DMS 273 (cell line): Measurements from ENCODE around the gene LRP1.

ENCODE experiments used
- DNase-seq: peaks from one replicate; lab custom pipeline; 2025; ENCODE audit not compliant: unreplicated experiment; lab: John Stamatoyannopoulos, UW

The LRP1 gene

DNA sequence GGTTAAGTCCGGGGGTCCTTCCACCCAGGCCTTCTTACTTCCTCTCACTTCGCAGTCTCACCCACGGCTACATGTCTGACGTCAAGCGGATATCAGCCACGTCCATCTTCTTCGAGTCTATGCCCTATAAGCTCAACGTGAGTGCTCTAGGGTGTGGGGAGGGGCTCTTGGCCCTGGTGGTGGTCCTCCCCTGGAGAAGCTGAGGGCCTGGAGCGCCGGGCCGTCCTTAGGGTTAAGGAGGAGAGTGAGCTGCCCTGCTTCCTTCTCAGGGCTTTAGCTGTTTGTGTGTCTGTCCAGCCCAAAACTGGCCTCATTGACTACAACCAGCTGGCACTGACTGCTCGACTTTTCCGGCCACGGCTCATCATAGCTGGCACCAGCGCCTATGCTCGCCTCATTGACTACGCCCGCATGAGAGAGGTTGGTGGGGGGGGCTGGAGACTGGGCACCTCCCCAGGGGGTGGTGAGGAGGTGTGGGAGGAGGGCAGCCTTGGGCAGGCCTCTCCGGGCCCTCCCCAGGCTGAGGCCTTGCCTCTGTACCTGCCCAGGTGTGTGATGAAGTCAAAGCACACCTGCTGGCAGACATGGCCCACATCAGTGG, 104.0 kb downstream of the LRP1 start:
- DNase-seq, result no peak

DNA sequence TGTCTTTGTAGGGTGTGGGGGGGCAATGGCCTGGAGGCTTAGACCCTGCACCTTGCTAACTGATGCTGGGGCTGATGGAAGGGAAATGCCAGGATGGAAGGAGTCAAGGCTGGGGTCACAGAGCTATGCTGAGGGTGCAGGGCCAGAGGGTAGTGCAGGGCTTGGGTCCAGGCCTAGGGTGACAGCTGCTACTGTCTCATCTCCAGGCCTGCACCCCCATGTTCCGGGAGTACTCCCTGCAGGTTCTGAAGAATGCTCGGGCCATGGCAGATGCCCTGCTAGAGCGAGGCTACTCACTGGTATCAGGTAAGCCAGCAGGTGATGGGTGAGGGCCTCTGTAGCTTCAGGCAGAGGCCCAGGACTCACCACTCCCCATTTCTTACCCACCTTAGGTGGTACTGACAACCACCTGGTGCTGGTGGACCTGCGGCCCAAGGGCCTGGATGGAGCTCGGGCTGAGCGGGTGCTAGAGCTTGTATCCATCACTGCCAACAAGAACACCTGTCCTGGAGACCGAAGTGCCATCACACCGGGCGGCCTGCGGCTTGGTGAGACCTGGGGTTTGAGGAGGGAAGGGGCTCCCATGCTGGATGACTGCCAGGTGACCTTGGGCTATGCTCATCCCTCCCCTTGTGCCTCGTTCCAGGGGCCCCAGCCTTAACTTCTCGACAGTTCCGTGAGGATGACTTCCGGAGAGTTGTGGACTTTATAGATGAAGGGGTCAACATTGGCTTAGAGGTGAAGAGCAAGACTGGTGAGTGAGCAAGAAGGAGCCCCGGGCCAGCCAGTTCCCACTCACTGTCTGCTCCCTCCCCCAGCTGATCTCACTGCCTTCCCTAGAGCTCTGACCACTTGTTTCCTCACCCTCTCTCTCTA, 105.3 kb downstream of the LRP1 start:
- peak; percentile 32 for DNase-seq

DNA sequence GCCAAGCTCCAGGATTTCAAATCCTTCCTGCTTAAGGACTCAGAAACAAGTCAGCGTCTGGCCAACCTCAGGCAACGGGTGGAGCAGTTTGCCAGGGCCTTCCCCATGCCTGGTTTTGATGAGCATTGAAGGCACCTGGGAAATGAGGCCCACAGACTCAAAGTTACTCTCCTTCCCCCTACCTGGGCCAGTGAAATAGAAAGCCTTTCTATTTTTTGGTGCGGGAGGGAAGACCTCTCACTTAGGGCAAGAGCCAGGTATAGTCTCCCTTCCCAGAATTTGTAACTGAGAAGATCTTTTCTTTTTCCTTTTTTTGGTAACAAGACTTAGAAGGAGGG, 105.9 kb downstream of the LRP1 start:
- DNase-seq, result no peak

DNA sequence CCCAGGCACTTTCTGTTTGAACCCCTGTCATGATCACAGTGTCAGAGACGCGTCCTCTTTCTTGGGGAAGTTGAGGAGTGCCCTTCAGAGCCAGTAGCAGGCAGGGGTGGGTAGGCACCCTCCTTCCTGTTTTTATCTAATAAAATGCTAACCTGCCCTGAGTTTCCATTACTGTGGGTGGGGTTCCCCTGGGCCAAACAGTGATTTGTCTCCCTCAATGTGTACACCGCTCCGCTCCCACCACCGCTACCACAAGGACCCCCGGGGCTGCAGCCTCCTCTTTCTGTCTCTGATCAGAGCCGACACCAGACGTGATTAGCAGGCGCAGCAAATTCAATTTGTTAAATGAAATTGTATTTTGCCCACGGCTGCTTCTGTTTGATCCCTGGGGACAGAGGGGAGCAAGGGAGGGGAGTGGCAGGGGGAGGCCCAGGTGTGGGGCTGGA, 106.3 kb downstream of the LRP1 start:
- DNase-seq, result no peak

GRCh38 chr12:57235017-57235727, 106.9 kb downstream of the LRP1 start:
- DNase-seq, result peak; percentile 74

DNA sequence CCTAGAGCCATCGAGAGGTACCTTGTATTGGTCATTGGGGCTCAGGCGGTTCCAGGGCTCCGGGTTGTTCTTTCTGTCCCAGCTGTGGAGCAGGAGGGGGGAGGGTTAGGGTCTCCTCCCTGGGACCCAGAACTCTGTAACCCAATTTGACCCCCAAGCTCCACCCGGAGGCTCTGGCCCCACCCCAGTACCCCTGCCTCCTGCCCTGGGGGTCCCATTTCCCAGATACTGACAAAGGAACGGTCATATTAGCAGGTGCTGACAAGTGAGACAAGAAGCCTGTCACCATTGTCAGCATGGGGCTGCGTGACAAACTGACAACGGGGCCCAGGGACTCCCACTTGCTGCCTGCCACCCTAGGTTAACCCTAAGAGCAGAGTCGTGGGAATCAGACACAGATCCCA, 107.4 kb downstream of the LRP1 start:
- peak; percentile 38 for DNase-seq

DNA sequence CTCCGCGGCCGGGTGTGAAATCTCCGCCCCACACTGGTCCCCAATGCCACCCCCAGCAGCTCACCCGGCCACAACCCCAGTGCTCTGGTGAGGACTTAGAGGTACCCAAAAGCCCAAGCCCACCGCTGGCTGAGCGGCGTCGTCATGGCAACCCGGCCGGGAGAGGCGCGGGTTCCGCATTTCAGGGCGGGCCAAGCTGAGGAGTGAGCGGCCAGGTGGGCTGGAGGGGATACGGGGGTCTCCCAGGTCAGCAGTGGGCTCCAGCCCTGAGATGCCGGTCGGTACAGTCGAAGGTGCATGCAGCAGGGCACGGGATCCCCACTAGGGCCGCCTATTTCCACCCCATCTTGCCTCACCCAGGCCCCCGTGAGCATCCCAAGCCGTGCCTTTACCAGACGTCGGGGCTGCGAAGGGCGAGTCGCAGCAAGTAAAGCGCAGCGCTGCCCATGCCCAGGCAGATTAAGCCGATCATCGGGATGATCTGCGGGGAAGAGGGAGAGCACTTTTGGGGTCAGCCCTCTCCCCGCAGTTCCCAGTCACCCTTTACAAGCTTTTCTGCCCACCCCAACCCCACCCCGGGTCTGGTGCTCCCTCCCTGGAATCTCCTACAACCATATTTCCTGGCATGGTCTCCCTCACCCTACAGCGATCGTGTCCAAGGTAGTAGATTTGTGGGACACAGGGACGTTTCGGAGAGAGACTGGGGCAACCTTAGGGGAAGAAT, 108.1 kb downstream of the LRP1 start:
- DNase-seq, result peak; percentile 65

GRCh38 chr12:57236925-57237595, 108.8 kb downstream of the LRP1 start:
- peak; percentile 44 for DNase-seq

DNA sequence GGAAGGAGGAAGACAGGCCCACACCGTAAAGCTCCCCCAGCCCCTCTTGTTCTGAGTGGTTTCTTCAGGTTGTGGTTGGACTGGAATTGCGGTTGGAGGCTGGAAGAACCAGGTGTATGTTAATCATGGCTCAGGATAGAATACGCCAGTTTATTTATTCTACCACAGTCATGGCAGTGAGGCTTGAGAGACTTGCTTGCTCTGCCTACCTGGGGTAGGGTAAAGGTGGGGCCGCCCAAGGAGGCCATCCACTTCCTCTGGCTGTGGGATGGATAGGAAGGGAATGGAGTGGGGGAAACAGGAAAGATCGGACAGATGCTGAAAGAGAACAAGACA, 109.3 kb downstream of the LRP1 start:
- peak; percentile 25 for DNase-seq

GRCh38 chr12:57237932-57238853, 109.9 kb downstream of the LRP1 start:
- DNase-seq, result peak; percentile 46

GRCh38 chr12:57238854-57239554, 110.7 kb downstream of the LRP1 start:
- DNase-seq, result peak; percentile 90

GRCh38 chr12:57239587-57240065, 111.3 kb downstream of the LRP1 start:
- DNase-seq, result peak; percentile 48

DNA sequence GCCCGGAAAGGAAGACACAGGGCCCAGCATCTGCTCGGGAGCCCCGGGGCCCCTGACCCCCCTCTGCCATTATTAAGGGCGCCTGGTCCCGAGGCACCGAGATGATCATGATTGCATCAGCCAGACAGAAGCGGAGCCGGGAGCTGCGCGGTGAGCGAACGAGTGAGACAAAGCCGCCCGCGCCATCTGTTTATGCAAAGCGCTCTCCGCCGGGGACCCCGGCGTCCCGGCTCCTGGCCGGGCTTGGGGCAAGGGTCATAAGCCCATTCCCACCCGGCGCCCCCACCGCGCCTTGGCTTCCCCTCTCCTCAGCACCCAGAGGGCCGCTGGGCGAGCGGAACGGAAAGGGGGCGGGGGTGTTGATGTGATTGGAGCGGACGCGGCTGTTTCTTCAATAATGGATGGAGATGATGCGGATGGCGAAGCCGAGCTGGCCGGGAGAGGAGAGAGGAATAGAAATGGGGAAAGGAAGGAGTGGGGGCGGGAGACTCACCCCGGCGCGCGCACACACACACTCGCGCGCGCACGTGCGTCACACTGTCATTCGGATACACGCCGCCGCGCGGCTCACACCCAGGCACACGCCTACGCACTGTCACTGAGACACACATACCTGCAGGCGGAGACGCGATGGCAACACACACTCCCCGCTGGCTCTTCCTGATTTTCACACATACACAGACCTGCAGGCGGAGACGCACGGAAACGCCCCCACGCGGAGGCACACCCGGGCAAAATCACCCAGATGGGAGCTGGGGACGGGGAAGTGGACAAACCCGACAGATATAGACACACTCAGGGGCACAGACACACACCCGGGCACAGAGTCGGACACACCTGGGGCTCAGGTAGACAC, 112.0 kb downstream of the LRP1 start:
- peak; percentile 78 for DNase-seq

GRCh38 chr12:57240926-57241401, 112.7 kb downstream of the LRP1 start:
- DNase-seq, result peak; percentile 61

GRCh38 chr12:57241402-57242310, 113.4 kb downstream of the LRP1 start:
- DNase-seq, result peak; percentile 50

GRCh38 chr12:57242329-57242690, 114.0 kb downstream of the LRP1 start:
- peak; percentile 90 for DNase-seq
